HG03103 (cell line): Measurements from ENCODE around the gene RAPGEF2.
"Not testable (repeated sequence)": the region's sequence is repeated elsewhere in the genome, so short reads cannot be mapped to it uniquely, and the experiment has no call there.

Source experiments
- ATAC-seq: cut with Tn5 transposase; IDR thresholded peaks from one replicate; pipeline ENCODE4 v1.9.1; 2021; ENCODE audit warnings: low read depth; ENCODE audit not compliant: unreplicated experiment

RAPGEF2 gene

GRCh38 chr4:159293811-159294515 lies 191.1 kb downstream of the RAPGEF2 start:
- ATAC-seq, result no peak

GRCh38 chr4:159296061-159296460 lies 193.2 kb downstream of the RAPGEF2 start:
- ATAC-seq, result no peak

DNA sequence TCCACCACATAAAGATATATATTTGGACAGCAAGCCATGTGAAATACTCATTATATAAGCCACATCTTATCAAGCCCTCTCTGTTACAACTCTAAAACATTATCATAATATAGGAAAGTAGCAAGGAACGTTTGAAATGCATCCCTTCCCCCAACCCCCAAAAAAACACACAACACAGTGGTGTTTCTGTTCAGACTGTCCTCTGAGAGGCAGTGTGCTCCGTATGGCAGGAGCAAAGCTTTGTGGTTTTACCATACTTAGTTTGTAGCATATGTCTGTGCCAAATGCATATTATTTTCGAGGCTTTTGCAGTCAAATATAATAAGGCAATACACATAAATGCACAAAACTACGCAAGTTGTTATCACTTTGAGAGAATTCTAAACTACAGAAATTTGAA lies 194.2 kb downstream of the RAPGEF2 start:
- ATAC-seq, result no peak

- peak; percentile 51 for ATAC-seq
These were observed 195.6 kb downstream of the RAPGEF2 start for GRCh38 chr4:159298502-159298901.

DNA sequence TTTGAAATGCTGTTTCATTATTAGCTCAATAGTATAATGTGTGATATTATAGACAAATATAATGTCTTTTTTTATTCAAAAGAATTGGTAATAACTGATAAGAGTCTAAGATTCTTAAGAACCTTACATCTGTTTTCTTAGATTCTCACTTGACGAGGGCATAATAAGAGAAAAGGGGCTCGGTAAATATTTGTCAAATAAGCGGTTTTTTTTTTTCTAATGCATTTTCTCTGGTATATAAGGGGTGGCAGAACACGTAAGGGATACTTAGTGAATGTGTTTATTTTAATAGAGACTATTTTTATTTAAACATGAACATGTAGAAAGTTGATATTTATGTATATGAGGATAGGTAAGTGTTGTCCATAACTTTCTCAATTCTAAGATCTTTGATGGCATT lies 200.6 kb downstream of the RAPGEF2 start:
- ATAC-seq, result no peak

DNA sequence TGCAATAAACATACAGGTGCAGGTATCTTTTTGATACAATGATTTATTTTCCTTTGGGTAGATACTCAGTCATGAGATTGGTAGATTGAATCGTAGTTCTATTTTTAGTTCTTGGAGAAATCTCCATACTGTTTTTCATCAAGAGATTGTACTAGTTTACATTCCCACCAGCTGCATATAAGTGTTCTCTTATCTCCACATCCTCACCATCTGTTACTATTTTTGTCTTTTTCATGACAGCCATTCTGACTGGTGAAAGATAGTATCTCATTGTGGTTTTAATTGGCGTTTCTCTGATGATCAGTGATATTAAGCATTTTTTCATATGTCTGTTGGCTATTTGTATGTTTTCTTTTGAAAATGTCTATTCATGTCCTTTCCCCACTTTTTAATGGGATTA lies 202.2 kb downstream of the RAPGEF2 start:
- no peak for ATAC-seq

DNA sequence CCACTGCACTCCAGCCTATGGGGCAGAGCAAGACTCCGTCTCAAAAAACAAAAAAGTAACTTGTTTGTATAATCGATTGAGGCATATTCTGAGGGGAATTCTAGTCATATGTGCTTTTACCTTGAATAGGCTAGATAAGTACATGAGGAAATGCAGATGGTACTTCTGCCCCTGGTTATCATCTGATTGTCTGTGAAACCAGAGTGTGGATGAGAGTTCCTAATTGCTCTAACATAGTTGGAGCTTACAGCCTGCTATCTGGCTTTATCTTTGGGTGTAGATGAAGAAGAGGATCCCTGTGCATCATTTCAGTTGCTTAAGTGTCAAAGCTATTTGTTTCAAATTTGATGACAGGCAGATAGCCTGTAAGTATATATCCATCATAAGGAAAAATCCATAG lies 205.1 kb downstream of the RAPGEF2 start:
- no peak for ATAC-seq

GRCh38 chr4:159308566-159309340 lies 205.9 kb downstream of the RAPGEF2 start:
- ATAC-seq, result no peak

DNA sequence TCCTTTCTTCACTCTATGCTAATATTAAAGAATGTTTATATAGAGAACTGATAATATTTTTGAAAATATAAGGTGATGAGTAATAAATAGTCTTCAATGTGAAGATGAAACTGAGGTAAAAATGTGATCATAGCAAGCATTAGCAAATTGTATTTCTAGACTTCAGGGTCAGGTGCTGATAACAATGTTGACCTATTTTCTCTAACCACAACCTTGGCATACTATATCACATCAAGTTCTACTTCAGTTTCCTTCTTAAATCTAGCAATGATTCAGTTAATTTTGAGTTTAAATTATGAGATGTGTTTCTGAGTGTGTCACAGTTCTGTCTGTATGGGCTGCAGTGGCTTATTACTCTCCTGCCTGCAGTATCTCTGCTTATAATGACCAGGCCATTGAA lies 209.4 kb downstream of the RAPGEF2 start:
- ATAC-seq, result no peak

GRCh38 chr4:159315879-159316278 lies 213.0 kb downstream of the RAPGEF2 start:
- not testable (repeated sequence) for ATAC-seq

GRCh38 chr4:159317203-159317602 lies 214.3 kb downstream of the RAPGEF2 start:
- ATAC-seq, result no peak

DNA sequence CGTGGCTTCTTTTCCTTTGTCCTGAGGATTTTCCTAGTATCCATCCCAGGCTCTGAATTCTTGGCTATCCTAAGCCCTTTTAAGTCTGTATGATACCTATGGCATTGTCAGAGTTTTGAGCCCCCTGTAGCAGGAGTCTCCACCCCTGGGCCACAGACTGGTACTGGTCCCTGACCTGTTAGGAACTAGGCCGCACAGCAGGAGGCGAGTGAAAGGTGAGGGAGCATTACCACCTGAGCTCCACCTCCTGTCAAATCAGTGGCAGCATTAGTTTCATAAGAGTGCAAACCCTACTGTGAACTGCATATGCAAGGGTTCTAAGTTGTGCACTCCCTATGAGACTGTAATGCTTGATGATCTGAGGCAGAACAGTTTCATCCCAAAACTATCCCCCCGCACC lies 216.1 kb downstream of the RAPGEF2 start:
- ATAC-seq, result no peak

GRCh38 chr4:159326480-159326879 lies 223.6 kb downstream of the RAPGEF2 start:
- ATAC-seq, result no peak

DNA sequence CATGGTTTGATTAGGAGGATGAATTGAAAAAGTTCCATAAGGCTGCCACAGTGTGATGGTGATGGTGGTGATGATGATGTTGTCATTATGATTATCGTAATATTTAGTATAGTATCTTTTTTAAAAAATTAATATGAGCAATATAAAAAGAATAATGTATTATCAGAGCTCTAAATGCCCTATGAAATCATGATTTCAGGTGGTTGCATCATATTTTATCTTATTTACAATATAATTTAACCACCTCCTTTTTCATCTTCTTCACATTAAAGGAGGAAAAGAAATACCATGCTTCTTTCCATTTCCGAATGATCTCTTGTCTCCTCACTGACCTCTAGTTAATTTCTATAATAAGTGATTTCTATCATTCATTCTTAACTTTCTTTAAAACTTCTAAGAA lies 225.9 kb downstream of the RAPGEF2 start:
- ATAC-seq, result no peak

GRCh38 chr4:159334461-159334860 lies 231.6 kb downstream of the RAPGEF2 start:
- no peak for ATAC-seq

GRCh38 chr4:159337041-159337440 lies 234.2 kb downstream of the RAPGEF2 start:
- no peak for ATAC-seq

- ATAC-seq, result no peak
These were observed 238.6 kb downstream of the RAPGEF2 start for GRCh38 chr4:159341522-159341921.

DNA sequence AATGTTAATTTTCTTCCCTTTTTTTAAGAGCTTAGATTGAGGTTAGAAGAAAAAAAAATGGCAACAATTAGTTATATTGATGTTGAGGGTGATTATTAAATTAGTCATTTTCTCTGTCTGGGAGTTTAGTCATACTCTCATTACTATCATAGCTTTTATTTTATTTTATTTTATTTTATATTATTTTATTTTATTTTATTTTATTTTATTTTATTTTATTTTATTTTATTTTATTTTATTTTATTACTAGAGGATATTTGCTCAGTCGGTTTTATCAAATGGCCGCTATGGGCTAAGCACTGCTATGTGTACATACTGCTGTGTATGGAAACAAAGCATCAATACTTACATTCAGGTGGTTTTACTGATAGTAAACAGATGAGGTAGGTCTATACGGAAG lies 239.5 kb downstream of the RAPGEF2 start:
- no peak for ATAC-seq

DNA sequence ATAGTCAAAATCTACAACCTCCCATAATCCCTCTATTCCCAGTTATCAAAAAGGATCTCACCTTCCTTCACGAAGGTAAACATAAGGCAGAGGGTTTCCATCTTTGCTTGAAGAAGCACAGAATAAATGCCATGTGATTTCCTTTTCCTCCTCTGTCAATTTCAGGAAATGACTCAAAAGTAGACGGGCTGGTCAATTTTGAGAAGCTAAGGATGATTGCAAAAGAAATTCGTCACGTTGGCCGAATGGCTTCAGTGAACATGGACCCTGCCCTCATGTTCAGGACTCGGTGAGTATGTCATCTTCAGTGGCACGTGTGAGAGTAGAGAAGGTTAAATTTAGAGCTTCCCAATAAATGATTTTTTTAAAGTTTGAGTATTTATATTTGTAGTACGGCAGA lies 240.2 kb downstream of the RAPGEF2 start:
- no peak for ATAC-seq

DNA sequence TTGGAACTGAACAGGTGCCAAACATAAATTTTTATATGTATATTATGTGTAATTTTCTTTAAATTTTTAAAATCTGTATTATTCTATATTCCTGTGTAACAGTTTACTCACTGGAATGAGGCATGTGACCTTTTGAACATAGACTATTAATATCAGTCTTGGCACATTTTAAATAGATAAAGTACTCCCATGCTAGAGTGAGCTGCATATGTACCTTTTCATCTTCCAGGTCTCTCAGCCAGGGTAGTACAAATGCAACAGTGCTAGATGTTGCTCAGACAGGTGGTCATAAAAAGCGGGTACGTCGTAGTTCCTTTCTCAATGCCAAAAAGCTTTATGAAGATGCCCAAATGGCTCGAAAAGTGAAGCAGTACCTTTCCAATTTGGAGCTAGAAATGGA lies 242.0 kb downstream of the RAPGEF2 start:
- ATAC-seq, result no peak

GRCh38 chr4:159346681-159347080 lies 243.8 kb downstream of the RAPGEF2 start:
- ATAC-seq, result no peak

GRCh38 chr4:159347813-159348212 lies 244.9 kb downstream of the RAPGEF2 start:
- ATAC-seq, result no peak
